HG03378 (cell line): ENCODE results near the gene TTC5.
"Not testable (repeated sequence)": the region's sequence is repeated elsewhere in the genome, so short reads cannot be mapped to it uniquely, and the experiment has no call there.

Source experiments
- ATAC-seq: cut with Tn5 transposase; IDR thresholded peaks from one replicate; pipeline ENCODE4 v1.9.1; 2021; ENCODE audit warnings: mild to moderate bottlenecking, moderate library complexity; ENCODE audit not compliant: unreplicated experiment

TTC5 gene, protein sequence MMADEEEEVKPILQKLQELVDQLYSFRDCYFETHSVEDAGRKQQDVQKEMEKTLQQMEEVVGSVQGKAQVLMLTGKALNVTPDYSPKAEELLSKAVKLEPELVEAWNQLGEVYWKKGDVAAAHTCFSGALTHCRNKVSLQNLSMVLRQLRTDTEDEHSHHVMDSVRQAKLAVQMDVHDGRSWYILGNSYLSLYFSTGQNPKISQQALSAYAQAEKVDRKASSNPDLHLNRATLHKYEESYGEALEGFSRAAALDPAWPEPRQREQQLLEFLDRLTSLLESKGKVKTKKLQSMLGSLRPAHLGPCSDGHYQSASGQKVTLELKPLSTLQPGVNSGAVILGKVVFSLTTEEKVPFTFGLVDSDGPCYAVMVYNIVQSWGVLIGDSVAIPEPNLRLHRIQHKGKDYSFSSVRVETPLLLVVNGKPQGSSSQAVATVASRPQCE

DNA sequence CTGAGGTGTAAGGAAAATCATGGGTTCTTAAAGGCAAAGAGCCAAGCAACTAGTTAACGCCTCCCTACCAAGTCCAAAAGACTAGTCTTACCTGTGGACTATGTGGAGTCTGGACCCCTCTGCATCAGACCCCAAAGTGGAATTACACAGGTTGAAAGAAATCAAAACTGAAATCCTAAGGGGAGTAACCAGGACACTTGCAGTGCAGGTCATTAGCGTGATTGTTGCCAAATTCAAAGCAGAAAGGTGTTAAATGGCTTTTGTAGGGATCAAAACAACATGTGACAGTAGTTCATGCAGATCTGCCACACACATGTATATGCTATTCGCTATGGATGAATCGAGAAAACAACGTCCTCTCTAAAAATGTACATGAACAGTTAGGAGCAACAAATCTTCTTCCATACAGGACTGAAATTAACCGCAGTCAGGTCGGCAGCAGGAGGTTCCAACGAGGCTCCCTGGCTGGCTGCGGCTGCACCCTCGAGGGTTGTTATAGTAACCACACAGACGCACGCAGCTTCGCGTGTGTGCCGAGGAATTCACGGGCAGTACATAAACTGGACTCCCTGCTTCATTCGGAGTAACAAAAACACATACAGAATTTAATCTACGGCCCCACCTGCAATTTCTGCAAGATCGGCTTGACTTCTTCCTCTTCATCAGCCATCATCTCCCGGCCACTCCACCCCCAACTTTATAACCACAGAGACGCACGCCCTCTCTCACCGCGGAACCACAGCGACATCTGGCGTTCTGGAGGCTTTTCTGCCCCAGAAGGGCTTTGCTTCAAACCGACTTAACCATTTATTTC lies at the start of gene TTC5:
TTC5 (minus strand) TSS at position 687 of the 814 bp plus-strand sequence; CDS start at position 673, 14 bp downstream.
- ATAC-seq, result peak; percentile 91

GRCh38 chr14:20350860-20351259 lies 45.1 kb upstream of the TTC5 start:
- ATAC-seq, result no peak

DNA sequence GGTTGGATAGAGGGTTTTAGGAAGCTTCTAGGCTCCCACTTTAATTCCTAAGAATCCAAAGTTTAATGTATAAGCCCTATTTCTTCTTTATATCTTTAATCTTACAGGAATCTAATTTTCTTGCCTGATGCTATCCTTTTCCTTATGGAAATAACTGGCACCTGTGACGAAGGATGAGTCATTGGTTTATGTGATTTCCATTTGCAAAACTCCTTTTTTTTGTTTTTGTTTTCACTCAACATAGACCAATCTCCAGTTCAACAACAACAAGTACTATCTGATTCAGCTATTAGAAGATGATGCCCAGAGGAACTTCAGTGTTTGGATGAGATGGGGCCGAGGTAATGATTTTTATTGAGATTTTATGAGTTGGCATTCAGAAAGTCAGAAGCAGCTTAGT lies 44.5 kb upstream of the TTC5 start:
- ATAC-seq, result no peak

- no peak for ATAC-seq
These were observed 42.0 kb upstream of the TTC5 start for GRCh38 chr14:20347747-20348146.

- ATAC-seq, result no peak
These were observed 41.0 kb upstream of the TTC5 start for GRCh38 chr14:20346713-20347112.

DNA sequence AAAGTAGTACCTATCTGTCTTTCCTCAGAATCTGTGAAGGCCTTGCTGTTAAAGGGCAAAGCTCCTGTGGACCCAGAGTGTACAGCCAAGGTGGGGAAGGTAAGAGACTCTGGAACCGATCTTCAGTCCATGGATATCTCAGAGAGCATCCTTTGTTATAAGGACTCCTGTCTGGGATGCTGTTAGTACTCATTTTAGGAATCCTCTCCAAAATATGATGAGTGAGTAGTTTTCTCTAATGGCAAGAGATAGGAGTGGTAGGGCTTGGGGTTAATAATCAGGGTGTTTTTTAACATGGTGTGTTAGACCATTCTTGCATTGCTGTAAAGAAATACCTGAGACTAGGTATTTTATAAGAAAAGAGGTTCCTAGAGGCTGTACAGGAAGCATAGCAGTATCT lies 39.6 kb upstream of the TTC5 start:
- no peak for ATAC-seq

- no peak for ATAC-seq
These were observed 38.1 kb upstream of the TTC5 start for GRCh38 chr14:20343862-20344220.

DNA sequence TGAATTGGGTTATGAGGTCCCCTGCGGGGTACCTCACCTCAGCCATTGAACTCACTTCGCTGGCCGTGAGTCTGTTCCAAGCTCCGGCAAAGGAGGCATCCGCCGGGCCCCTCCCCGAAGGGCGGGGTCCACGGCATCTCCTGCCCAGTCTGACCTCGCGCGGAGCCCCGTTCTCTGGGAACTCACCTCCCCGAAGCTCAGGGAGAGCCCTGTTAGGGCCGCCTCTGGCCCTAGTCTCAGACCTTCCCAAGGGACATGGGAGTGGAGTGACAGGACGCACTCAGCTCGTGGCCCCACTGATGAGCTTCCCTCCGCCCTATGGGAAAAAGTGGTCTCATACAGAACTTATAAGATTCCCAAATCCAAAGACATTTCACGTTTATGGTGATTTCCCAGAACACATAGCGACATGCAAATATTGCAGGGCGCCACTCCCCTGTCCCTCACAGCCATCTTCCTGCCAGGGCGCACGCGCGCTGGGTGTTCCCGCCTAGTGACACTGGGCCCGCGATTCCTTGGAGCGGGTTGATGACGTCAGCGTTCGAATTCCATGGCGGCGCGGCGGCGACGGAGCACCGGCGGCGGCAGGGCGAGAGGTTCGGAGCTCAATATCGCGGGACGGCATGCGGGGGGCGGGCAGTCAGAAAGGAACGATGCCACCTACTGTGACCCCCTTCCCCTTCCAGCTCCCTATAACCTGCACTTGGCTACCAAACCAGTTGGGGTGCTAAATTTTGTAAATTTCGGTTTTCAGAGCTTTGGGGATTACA lies 37.5 kb upstream of the TTC5 start, which contains the start of gene PARP2:
PARP2 (plus strand) TSS at position 544 of the 770 bp plus-strand sequence; CDS start at position 551, 7 bp downstream.
- peak; percentile 93 for ATAC-seq

GRCh38 chr14:20341646-20342045 lies 35.9 kb upstream of the TTC5 start:
- ATAC-seq, result no peak

DNA sequence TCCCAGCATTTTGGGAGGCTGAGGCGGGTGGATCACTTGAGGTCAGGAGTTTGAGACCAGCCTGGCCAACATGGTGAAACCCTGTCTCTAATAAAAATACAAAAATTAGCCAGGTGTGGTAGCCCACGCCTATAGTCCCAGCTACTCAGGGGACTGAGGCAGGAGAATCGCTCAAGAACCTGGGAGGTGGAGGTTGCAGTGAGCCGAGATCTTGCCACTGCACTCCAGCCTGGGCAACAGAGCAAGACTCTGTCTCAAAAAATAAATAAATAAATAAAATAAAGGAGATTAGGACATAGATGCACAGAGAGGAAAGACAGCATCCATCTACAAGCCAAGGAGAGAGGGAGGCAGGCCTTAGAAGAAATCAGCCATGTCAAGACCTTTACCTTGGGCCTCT lies 35.3 kb upstream of the TTC5 start:
- not testable (repeated sequence) for ATAC-seq

DNA sequence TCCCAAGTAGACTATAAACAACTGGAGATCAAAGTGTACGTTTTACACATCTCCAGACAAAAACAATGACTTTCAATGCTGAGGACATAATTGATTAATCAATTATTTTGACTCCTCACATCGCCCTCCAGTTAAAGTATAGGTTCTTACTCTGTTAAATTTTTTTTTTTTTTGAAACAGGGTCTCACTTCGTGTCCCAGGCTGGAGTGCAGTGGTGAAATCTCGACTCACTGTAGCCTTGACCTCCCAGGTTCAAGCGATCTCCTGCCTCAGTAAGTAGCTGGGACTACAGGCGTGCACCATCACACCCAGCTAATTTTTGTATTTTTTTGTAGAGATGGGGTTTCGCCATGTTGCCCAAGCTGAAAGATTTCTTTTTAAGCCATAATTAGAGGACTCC lies 28.3 kb upstream of the TTC5 start:
- no peak for ATAC-seq

DNA sequence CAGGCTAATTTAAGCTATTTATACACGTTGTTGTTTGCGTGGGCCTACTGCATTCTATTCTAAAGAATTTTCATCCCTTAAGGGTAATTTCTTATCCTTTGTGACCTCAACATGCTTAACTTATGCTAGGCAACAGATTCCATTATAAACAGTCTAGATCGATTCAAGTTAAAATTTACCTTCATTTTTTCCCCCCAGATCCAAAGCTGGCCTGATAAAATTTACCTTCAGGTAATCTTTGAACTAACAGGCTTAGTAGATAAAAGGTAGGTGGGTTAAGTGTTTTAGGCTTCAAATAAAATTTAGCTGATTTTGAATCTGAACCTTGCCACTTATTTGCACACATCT lies 27.7 kb upstream of the TTC5 start:
- ATAC-seq, result no peak

GRCh38 chr14:20332788-20333493 lies 27.2 kb upstream of the TTC5 start, which contains the start of gene CCNB1IP1:
TSS of gene CCNB1IP1 (minus strand) at chr14:20333279. CDS start at chr14:20316523, 16,756 bp downstream.
- ATAC-seq, result peak; percentile 98

DNA sequence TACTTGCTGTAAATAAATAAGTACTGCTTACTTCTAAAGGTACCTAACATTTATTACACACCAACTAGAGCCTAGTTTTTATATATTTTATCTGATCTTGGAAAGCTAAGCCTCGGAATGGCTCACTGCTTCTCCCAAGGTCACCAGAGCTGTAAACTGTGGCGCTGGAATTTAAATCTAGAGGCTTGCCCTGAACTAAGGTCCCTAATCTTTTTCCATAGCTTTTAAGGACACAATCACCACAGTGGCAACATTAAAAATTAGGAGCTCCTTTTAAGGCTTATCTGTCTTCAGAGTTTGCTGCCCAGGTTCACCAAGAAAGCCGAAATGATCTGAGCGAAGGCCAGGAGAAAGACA lies 26.7 kb upstream of the TTC5 start:
- ATAC-seq, result no peak

- ATAC-seq, result no peak
These were observed 25.4 kb upstream of the TTC5 start for GRCh38 chr14:20331053-20331613.

DNA sequence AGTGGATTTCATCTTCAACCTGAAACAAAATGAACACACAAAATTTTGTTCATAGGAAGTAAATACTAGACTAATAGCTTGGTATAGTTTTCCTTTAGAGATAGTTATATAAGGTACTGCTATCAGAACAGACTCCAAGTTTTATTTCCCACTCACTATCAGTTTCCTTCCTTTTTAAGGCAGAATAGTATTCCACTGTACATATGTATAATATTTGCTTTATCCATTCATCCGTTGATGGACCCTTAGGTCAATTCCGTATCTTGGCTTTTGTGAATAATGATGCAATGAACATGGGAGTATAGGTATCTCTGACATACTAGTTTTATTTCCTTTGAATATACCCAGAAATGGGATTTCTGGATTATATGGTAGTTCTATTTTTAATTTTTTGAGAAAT lies 23.6 kb upstream of the TTC5 start:
- ATAC-seq, result no peak

GRCh38 chr14:20328705-20329104 lies 23.0 kb upstream of the TTC5 start:
- ATAC-seq, result no peak

GRCh38 chr14:20327005-20327869 lies 21.5 kb upstream of the TTC5 start:
- ATAC-seq, result peak; percentile 69

GRCh38 chr14:20317720-20318119 lies 12.0 kb upstream of the TTC5 start:
- ATAC-seq, result no peak
